Globus pallidus (tissue), 1 donor: ENCODE results near the gene CD300A.

Experiments used
- DNase-seq: peaks from one replicate; pipeline ENCODE4 v3.0.0-alpha.2; 2015; ENCODE audit warnings: low spot score

Gene CD300A

GRCh38 chr17:74454197-74455024, 12.0 kb upstream of the CD300A start:
- peak; percentile 85 for DNase-seq

- DNase-seq, result no peak
These were observed 11.3 kb upstream of the CD300A start for GRCh38 chr17:74455025-74455545.

- no peak for DNase-seq
These were observed 10.6 kb upstream of the CD300A start for GRCh38 chr17:74455821-74456220.

- no peak for DNase-seq
These were observed 9.2 kb upstream of the CD300A start for GRCh38 chr17:74457146-74457819.

DNA sequence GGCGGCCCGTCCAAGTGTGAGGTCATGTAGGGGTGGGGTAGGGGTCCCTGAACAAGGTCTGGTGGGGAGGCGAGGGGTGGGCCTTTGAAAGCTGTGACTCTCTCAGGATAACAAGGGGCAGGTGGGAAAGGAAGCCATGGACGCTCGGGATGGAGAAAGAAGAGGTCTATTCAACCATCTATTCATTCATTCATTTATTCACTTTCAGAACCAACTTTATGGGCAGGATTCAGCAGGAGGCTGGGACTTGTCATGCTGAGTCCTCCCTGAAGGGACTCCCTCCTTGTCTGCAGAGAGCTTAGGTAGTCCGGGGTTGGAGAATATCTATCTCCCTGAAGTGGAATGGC, 8.6 kb upstream of the CD300A start:
- DNase-seq, result no peak

DNA sequence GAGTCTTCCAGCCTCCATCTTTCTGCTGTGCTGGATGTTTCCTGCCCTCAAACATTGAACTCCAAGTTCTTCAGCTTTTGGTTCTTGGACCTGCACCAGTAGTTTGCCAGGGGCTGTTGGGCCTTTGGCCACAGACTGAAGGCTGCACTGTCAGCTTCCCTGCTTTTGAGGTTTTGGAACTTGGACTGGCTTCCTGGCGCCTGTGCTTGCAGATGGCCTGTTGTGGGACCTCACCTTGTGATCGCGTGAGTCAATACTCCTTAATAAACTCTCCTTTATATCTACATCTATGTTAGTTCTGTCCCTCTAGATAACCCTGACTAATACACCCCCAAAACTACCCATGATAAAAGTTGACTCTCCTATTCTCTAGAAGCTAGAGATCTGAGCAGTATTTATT, 7.6 kb upstream of the CD300A start:
- DNase-seq, result no peak

DNA sequence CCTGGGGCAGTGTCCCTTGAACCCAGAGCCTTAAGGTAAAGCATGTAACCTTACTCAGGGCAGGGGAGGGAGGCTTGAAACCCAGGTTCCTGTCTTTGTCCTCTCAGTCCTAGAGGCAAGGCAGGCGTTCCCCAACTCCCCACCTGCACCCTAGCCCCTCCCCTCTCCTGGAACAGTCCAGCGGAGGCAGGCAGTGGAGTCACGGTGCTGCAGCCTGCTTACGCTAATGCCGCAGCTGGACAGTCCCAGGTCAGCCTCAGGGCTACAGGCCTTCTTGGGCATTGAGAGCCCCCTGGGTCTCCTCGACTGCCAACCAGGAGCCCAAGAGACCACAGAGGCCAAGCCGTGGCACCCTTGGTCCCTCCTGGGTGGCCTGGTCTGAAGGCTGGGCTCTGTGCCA, 6.8 kb upstream of the CD300A start:
- DNase-seq, result no peak

DNA sequence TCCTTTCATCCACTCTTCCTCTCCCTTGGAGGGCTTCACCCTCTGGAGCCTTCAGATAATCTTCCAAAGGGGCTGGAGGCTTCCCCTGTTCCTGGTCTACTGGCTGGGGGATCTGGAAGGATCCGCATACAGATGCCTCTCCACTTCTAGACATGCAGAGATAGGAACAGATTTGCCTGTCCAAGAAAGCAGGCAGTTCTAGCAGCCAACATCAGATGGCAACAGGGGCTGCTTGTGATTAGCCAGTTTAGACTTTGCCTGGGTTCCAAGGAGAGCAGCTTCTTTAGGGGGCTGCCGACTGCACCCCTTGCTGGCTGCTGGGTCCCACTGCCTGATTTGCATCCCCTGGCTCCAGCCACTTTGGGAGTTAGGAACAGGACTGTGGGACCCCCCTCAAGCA, 6.2 kb upstream of the CD300A start:
- DNase-seq, result no peak

DNA sequence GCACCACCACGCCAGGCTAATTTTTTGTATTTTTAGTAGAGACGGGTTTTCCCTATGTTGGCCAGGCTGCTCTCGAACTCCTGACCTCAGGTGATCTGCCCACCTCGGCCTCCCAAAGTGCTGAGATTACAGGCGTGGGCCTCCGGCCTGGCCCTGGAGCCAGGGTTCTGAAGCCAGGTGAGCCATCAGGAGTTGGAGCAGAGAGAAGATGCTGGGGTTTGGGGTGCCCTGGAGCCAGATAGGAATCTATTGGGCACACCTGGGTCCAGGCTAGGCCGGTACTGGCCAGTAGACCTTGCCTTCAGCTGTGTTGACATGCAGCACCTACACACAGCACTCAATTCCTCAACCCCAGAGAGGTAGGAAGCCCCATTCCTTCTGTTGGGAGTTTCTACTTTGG, 5.4 kb upstream of the CD300A start:
- DNase-seq, result no peak

DNA sequence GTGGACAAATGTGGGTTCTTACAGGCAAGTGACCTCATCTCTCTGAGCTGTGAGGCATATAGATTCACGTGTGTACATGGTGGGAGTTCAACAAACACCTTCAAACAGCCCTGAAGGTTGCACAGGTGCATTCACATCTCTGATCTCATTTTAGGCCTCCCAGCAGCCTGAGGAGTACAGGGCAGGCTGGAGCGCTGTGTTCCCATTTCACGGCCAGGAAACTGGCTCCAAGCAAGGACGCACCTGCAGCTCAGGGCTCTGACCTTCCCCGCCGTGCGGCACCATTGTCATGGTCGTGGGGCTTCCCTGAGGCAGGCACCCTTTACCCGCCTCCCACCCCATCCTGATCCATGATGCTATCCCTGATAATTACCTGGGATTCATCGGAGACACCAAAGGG, 4.8 kb upstream of the CD300A start:
- no peak for DNase-seq

GRCh38 chr17:74464730-74465377, 1.6 kb upstream of the CD300A start:
- no peak for DNase-seq

DNA sequence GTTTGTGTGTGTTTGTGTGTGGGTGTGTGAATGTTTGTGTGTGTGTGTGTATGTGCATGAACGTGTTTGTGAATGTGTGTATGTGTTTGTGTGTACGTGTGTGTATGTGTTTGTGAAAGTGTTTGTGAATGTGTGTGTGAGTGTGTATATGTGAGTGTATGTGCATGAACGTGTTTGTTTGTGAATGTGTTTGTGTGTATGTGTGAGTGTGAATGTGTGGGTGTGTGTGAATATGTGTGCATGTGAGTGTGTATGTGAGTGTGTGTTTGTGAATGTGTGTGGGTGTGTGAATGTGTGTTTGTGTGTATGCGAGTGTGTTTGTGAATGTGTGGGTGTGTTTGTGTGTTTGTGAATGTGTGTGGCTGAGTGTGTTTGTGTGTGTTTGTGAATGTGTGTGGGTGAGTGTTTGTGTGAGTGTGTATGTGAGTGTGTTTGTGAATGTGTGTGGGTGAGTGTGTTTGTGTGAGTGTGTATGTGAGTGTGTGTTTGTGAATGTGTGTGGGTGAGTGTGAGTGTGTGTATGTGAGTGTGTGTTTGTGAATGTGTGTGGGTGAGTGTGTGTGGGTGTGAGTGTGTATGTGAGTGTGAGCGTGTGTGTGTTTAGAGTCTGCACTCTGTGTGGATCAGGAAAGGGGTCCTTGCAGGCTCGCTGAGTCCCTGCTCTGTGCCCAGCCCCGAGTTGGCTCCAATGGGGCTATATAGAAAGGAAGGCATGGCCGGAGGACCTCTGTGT, 890 bp upstream of the CD300A start:
- DNase-seq, result no peak

DNA sequence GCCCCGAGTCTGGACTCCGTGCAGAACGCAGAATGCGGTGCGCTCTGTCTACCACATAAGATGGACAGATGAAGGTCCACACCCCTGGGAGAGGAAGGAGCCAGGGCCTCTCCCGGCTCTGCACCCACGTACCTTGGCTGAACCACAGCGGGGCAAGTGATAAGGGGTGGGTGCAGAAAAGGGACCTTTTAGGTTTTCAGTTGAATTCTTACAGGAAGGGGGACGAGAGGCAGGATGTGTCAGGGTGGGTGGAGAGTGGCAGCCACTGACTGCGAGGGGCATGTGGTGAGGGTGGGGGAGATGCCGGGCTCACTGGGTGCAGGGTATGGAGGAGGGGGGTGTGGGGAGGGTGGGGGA, 372 bp downstream of the CD300A start:
- no peak for DNase-seq

DNA sequence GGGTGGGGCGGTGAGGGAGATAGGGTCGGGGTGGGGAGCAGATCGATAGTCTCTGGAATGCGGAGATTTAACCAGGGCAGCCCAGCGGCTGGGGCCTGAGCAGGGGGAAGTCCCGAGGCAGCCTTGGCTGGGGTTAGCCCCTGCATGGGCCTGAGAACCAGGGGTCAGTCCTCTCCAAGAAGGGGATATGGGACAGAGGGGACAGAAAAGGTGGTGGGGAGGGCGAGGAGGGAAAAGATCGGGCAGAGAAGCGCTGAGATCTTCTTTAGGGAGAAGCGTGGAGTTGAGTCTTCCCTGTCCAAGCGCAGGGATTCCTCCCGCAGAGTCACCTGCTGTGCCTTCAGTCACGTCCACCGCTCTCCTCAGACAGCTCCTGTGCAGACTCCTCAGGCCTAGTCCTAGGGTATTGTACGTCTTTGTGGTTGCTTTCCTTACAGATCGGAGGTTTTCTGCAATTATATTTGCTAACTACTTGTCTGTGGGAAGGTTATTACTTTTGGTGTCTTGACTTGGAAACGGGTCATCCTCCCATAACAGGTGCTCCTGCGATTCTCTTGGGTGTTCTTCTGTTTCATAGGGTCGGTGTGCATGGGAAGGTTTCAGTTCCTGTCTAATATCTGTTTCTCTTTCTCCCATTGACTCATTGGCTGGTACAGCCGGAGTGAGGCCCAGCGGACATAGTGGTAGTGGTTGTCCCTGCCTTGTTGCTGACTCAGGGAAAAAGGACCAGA, 952 bp downstream of the CD300A start:
- peak; percentile 45 for DNase-seq

GRCh38 chr17:74471341-74471740, 4.9 kb downstream of the CD300A start:
- DNase-seq, result no peak

- DNase-seq, result no peak
These were observed 6.5 kb downstream of the CD300A start for GRCh38 chr17:74472890-74473289.

DNA sequence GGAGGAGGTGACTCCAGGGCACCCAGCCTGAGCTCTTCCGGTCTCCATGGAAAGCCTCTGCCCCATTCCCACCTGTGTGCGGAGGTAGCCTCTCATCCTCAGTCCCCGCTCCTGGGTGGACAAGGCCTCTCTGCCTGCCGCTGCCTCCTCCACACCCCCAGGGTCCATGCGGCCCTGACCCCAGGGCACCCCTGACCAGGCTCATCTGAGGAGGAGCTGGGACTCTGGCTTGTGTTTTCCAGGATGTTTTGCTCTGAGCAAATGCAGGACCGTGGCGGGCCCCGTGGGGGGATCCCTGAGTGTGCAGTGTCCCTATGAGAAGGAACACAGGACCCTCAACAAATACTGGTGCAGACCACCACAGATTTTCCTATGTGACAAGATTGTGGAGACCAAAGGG, 6.9 kb downstream of the CD300A start:
- no peak for DNase-seq

DNA sequence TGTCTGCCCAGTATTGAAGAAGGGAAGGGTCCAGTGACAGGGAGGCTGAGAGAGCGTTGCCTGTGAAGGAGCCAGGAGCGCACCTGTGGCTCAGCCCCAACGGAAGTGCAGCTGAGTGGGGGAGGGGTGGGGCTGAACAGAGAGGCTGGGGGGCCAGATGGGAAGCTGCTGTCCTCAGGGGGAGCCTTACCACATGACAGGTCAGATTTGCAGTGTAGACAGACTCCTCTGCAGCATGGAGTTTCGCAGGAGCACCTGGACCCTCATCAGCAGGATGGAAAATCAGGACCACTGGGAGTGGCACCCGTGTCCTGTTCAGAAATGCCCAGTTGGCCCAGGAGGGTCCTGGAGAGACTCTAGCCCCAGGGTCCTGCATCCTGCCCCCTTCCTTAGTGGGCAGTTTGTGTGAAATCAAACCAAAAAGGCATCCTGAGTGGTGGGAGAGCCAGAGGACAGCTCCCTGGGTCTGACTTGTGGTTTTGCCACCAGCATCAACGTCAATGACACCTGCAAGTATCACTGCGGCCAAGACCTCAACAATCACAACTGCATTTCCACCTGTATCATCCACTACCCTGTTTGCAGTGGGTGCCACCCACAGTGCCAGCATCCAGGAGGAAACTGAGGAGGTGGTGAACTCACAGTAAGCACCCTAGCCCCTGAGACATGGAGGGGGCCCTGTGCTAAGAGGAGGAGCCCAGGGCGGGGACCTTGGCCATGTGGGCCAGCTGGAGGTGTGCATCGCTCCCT, 7.8 kb downstream of the CD300A start:
- DNase-seq, result no peak

- no peak for DNase-seq
These were observed 8.8 kb downstream of the CD300A start for GRCh38 chr17:74475189-74475588.

GRCh38 chr17:74477411-74477810, 11.0 kb downstream of the CD300A start:
- DNase-seq, result no peak
